Measurements from ENCODE around the gene C1QTNF1.

- no peak for TF ChIP-seq CTCF (IDR thresholded peaks at IDR 0.05 in 2 of 3, conservative IDR thresholded peaks at IDR 0.05 in 1 of 3; ENCODE audit: insufficient read depth in 2 of 3, low read depth in 1 of 3, low read length in 3 of 3)
- no peak for TF ChIP-seq SIN3A (IDR thresholded peaks at IDR 0.05; ENCODE audit: borderline replicate concordance in 2 of 2, control insufficient read depth in 1 of 2, low read depth in 2 of 2, low read length in 2 of 2)
- no peak for TF ChIP-seq FOS (IDR thresholded peaks at IDR 0.05; ENCODE audit: extremely low read depth, insufficient read length)
- no peak for TF ChIP-seq POLR2AphosphoS5 (IDR thresholded peaks at IDR 0.05; ENCODE audit: control insufficient read depth, insufficient read depth, low read depth, low read length)
- TF ChIP-seq HNRNPH1 (optimal IDR thresholded peaks at IDR 0.05; ENCODE audit: low read depth, low read length) = no peak
- TF ChIP-seq ZNF274 (IDR thresholded peaks at IDR 0.05; ENCODE audit: borderline replicate concordance, low read depth, low read length) = no peak
- TF ChIP-seq NFIC (IDR thresholded peaks at IDR 0.05) = no peak
- no peak for TF ChIP-seq PPARD (CRISPR knock-in tag; IDR thresholded peaks at IDR 0.05)
- TF ChIP-seq POLR3G (IDR thresholded peaks at IDR 0.05; ENCODE audit: extremely low read depth, insufficient read length, insufficient replicate concordance) = no peak
- TF ChIP-seq EZH2 (IDR thresholded peaks at IDR 0.05; ENCODE audit: borderline replicate concordance, low read depth, low read length) = no peak
- no peak for TF ChIP-seq ZBTB7A (IDR thresholded peaks at IDR 0.05; ENCODE audit: borderline replicate concordance, control insufficient read depth, low read depth, low read length)
Observed at GRCh38 chr17:79094261-79094660, 70.3 kb downstream of the C1QTNF1 start.

Data from K562 (cell line).